C4-2B (cell line): ENCODE data around the gene EHF.

Source experiments
- ZFX ChIP-seq: fragments of 450-650 bp; IDR thresholded peaks from 2 replicates; pipeline ENCODE4 v1.6.1; 2017
- TF ChIP-seq, protein P1 (sequence below): fragments of 450-650 bp; conservative IDR thresholded peaks from 2 replicates; pipeline ENCODE4 v1.5.1; 2017; ENCODE audit warnings: mild to moderate bottlenecking

DNA sequence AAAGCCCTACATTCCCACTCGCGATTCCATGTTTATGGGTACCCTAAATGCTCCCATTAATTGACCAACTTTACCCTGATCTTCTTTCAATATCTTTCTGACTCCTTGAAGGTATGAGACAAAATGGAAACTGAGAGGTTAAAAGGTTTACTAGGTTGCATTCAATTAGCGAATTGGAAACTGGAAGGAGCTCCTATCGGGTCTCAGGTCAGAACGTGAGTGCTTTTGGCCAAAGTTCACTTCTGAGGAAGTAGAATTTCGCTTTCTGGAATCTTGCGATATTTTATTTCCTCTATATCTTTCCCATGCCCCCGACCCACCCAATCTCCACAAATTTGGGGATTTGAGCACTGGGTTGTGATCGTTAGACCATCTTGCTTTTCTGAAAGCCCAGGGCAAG is 2.6 kb downstream of the EHF start:
- TF ChIP-seq, protein P1, sequence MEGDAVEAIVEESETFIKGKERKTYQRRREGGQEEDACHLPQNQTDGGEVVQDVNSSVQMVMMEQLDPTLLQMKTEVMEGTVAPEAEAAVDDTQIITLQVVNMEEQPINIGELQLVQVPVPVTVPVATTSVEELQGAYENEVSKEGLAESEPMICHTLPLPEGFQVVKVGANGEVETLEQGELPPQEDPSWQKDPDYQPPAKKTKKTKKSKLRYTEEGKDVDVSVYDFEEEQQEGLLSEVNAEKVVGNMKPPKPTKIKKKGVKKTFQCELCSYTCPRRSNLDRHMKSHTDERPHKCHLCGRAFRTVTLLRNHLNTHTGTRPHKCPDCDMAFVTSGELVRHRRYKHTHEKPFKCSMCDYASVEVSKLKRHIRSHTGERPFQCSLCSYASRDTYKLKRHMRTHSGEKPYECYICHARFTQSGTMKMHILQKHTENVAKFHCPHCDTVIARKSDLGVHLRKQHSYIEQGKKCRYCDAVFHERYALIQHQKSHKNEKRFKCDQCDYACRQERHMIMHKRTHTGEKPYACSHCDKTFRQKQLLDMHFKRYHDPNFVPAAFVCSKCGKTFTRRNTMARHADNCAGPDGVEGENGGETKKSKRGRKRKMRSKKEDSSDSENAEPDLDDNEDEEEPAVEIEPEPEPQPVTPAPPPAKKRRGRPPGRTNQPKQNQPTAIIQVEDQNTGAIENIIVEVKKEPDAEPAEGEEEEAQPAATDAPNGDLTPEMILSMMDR, result no peak
- no peak for TF ChIP-seq ZFX
